GM18868 (cell line): ENCODE data around the gene ACBD3.

ENCODE experiments used
- ATAC-seq: cut with Tn5 transposase; IDR thresholded peaks from one replicate; pipeline ENCODE4 v1.9.1; 2021; ENCODE audit warnings: mild to moderate bottlenecking, moderate library complexity; ENCODE audit not compliant: unreplicated experiment

Gene ACBD3

DNA sequence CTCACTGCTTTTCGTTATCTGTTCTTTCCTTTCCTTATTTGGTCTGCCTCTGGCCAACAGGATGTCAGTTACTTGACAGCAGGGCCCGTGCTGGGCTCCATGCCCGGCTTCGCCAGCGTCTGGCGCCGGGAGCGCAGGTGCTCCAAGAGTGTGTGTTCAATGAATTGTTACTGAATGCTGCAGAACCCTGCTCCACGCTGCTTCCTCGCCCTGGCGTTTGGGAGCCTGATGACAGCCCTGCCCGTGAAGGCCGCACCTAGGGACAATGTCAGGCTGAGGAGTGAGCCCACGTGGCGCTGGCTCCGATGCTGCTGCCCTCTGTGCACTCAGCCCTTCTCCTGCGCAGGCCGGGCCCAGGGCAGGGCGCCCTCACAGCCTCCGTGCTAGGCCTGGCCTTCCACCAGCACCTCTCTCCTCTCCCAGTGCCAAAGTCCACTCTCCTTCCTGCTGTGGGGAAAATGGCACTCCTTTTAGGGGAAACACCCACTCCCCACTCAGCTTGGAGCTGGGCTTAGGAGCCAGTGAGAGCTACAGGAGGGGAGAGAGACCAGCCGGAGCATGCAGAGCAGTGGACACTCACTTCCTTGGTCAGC lies 51.4 kb downstream of the ACBD3 start:
- no peak for ATAC-seq

DNA sequence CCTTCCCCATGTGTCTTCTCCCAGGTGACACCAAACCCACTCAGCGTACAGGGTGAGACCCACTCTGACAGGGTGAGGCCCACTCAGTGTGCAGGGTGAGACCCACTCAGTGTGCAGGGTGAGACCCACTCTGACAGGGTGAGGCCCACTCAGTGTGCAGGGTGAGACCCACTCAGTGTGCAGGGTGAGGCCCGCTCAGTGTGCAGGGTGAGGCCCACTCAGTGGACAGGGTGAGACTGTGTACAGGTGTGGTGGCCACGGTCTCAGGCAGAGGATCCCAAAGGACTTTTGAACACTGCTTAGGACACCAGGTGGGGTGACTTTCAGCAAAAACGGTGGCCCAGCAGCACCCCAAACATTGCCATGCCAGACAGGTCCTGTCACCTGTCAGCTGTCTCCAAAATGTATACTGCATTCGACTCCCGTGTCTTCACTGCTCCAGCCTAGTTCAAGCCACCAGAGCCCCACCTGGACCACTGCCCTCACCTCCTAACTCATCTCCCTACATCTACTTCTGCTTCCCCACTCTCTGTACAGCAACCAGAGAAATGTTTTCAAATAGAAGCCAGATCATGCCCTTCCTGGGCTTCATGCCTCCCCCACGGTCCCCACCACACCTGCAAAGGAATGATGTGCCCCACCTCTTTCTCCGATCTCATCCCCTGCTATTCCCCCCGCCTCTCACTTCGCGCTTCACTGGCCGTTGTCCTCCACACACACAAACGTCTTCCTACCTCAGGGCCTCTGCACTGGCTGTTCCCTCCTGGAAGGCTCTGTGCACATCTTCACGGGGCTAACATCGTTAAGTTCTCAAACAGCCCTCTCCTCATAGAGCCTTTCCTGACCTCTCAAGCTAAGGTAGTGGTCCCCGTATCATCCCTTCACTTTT lies 52.1 kb downstream of the ACBD3 start:
- no peak for ATAC-seq

DNA sequence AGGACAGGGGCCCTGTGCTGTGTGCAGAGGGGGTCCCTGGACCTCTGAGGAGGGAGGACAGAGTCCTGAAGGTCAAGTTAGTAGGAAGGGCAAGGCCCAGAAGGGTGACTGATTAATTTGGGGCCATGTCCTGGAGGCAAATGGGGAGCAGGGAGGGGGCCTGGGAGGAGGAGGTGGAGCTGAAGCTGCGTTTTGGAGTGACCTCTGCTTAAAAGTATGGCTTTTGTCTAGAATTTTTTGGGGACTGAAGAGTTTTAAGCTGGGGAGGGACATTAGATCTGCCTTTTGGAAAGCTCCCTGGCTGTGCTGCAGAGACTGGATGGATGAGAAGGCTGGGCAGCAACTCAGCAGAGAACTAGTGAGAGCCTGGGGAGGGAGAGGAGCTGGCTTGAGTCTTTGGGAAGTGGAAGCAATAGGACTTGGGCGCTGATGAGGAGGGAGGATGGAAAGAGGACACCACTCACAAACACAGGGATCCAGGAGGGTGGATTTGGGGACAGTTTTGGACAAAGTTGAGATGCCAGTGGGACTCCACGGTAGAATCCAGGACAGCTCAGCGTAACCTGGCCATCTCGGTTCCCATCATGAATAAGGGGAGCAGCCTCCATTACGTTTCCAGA lies 52.9 kb downstream of the ACBD3 start:
- ATAC-seq = no peak

DNA sequence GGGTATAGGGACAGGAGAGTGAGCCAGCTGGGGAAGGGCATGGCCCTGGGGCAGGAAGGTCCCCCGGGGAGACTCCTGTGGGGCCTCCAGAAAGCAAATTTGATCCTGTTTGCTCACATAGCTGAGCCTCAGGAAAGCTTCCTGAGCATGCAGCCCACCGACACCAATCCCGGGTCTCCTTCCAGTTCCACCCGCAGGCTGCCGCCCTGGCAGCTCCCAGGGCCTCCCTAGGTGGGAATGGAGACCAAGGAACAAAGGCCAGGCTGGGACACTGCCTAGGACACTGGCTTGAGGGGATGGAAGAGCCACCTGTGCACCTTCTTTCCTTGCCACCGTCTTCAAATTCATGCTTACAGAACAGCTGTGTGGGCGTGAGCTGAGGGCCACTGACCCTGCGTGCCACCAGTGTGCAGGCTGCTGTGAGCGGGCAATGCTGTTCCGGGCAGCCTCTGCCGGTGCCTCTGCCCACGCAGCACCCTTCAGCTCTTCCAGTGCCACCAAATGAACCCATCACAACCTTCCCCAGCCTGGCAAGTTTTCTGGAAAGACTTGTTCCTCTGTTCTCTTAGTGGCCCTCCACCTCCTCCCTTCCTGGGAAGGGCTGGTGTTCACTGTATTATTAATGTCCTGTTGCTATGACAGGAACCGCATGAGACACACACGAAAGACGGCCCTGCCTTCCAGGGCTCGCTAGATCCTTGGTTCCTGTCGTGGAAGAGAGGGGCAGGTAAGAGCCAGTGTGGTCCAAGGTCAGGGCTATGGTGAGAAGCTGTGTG lies 53.6 kb downstream of the ACBD3 start:
- ATAC-seq = peak; percentile 56

DNA sequence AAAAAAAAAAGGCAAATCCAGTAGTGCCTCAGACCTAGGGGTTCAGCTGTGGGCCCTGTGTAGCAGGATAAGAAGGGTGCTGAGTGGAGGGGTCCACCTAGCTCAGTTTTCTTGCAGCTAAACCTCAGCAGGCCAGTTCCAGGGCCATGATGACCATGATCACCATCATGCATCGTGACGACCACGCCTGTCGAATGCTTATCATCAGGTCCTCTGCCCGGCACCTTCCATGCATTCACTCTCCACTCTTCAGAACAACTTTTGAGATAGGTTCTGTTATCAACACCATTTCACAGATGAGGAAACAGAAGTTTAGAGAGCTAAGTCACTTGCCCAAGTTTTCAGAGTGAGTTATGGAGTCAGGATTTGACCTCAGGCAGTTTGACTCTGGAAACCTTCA lies 54.9 kb downstream of the ACBD3 start:
- ATAC-seq = no peak

DNA sequence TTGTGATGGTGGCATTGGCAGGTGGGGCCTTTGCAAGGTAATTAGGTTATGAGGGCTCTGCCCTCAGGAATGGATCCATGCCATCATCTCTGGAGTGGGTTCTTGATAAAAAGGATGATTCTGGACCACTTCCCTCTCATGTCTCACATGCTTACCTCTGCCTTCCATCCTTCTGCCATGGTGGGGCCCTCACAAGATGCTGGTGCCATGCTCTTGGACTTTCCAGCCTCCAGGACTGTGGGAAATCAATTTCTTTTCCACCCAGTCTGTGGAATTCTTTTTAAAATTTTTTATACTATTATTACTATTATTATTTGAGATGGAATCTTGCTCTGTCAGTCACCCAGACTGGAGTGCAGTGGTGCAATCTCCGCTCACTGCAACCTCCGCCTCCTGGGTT lies 57.3 kb downstream of the ACBD3 start:
- ATAC-seq = no peak

DNA sequence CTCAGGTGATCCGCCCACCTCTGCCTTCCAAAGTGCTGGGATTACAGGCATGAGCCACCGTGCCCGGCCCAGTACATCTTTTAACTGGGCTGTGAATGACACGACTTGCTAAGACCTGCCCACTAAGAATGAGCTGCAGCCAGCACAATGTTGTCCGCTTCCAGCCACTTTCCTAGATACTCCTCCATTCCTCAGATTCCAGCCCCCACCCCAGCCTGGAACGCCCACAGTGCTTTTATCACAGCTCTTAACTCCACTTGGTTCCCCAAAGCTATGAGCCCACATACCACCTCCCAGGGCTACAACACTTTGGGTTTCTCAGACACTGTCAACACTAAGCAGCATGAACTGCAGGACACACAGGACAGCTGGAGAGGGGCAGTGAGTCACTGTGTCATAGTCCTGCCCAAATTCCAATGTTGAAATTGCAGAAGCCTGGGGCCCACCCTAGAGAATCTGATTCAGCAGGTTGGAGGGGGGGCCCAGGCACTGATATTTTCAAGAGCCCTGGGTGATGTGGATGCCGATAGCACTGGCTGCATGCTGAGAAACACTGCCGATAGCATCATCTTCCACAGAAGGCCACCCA lies 58.0 kb downstream of the ACBD3 start:
- no peak for ATAC-seq

DNA sequence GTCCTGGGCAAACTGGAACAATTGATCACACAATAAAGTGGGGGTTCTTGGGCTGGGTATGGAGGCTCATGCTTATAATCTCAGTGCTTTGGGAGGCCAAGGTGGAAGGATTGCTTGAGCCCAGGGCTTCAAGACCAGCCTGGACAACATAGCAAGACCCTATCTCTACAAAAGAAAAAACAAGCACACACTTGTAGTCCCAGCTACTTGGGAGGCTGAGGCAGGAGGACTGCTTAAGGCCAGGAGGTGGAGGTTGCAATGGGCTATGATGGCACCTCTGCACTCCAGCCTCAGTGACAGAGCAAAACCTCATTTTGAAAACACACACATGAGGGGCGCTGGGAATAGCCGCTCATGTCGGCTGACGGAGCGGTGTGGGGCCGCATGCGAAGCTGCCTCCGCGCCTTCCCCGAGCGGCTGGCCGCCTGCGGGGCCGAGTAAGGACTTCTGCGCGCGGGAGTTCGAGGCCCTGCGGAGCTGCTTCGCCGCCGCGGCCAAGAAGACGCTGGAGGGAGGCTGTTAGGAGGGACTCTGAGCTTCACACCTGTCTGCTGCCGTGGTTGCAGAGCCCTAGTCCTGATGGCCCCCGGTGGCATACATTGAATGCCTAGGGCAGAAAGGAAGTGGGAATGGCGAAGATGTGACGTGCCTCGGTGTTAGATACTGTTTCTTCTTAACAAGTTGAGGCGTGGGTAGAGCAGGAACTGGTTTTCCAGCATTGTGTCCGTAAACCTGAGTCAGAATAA lies 59.5 kb downstream of the ACBD3 start:
- no peak for ATAC-seq

DNA sequence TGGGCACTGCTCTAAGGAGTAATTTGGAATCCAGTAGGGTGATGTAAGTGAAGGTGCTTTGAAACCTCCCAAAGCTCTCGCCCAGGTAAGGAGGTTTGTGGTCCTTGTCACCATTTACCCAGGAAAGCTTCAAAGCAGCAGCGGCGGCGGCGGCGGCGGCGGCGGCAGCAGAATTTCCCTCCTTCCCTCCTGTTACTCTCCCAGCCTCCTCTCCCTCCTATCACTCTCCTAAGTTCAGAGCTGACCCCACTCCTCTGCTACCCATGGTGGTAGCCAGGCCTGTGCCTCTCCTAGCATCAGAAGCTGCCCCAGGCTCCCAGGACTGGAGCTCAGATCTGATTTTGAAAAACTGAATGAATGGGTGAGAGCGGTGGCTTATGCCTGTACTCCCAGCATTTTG lies 60.7 kb downstream of the ACBD3 start:
- no peak for ATAC-seq

DNA sequence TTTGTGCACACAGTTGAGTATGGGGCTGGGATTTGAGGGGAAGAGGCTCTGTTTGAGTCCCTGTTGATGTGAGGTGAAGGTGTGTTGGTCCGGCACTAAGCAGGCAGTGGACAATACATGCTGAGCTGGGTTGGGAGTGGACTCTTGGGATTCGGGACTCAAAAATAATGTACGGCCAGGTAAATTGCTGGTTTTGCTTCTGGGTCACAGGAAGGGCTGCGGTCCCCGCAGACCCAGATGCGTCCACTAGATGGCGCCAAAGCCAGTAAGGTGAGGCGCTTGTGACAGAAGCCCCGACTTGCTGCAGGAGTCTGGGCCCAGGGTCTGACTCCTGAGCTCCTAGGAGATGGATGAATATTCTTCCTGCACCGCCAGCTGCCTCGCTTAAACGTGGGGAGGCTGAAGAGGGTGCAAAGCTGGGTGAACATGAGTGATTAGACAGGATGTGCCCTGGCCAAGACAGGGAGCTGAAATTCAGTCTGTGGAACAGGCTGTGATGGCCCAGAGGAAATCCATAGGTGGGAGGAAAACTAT lies 61.4 kb downstream of the ACBD3 start:
- ATAC-seq = peak; percentile 27

DNA sequence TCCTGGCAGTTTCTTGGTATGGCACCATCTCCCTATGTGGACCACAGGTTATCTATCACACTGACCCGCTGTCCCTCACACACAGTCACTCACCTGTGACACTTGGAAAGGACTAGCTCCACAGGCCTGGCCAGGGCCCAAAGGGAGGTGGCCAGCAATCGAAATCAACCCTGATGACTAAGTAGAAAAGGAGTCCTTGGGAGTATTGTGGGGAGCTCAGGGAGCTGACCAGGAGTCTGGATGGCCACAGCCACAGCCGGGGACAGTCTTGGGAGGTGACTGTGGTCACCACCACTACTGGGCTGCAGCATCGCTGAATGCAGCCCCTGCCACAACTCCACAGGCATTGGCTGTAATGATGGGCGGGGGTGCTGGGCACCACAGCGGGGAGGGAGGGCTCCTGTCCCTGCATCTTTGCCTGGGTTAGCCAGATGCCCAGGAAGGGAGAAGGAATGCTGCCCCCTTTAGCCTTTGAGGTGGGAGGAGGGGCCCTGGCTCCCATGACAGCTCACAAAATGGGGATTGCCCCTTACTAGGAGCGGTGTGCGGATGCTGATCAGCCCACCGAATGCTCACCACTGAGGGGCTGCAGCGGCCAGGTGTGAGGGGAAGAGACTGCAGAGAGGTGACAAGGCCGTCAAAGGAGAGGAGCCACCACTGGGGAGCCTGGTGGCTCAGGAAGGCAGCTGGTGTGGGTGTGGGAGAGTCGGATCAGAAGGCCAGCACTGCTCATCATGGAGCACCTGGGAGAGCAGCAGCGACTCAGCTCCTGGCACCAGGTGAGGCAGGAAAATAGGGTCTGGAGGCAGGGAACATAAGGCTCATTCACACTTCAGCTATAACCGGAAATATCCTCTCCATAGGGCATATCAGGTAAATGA lies 62.7 kb downstream of the ACBD3 start:
- no peak for ATAC-seq

DNA sequence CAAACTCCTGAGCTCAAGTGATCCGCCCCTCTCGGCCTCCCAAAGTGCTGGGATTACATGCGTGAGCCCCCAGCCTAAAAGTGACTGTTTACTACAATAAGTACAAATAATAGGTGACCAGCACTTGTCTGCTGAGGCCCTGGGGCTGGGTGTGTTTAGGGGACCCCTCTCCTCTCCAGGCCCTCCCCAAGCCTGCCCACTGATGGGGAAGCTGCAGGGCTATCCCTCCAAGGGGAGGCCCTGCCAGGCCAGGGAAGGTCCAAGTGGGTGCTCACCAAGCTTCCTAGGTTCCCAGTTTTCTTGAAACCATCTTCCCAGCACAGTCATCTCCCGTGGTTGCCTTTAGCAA lies 63.4 kb downstream of the ACBD3 start:
- ATAC-seq = no peak

DNA sequence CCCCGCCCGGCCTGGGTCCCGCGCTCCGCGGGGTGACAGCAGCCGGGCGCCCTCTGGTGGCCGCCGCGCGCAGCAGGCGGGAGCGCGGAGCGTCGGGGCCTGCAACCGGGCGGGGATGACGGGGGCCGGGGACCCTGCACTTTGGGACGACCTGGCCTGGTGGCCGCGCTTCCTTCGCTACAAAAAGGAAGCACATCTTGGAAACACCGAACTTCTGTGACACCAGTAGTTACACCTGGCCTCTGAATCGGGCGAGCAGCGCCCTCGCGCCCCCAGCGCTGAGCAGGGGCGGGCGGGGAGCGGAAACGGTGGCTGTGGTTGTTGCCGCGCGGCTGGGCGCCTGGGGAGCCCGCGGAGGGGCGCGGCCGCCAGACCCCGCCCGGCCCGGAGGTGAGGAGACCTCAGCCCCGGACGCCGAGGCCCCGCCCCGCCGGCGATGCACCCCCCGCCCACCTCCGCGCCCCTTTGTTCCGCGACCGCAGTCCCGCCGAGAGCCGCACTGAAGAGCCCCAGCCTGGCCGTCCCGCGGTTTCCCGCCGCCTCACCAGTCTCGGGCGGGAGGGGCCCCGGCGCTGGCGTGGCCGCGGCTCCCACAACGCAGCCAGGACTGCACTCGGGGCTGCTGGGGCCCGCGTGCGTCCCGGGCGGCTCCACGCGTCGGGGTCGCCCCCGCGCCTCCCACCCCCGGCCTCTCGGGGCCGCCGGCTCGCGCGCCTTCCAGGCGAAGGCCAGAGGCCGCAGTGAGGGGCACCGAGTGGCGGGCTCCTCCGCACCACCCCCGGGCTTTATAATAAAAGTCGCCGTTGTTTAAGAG lies 64.7 kb downstream of the ACBD3 start:
- peak; percentile 57 for ATAC-seq

DNA sequence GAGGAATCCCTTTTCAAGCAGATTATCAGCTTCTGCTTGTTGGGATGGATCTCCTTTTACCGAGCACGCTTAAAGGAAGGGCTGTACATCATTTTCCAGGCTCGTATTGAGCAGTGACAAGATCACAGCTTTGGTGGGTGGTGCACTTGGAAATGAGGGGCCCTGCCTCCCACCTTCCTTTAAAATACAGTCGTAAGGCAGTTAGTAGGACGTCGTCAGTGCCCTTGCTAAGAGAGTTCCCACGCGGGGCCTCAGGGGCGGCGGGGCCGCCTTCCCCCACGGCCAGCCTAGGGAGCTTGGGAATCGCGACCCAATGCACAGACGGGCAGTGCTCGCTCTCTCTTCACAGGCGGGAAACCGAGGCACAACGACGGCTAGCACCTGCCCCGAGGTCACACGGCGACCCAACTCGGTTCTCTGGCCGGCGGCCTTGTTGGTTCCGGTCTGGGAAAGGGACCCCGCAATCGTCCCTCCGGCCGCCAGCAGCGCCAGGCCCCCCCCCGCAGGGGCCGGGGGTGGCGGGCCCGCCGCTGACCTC lies 65.4 kb downstream of the ACBD3 start:
- no peak for ATAC-seq

DNA sequence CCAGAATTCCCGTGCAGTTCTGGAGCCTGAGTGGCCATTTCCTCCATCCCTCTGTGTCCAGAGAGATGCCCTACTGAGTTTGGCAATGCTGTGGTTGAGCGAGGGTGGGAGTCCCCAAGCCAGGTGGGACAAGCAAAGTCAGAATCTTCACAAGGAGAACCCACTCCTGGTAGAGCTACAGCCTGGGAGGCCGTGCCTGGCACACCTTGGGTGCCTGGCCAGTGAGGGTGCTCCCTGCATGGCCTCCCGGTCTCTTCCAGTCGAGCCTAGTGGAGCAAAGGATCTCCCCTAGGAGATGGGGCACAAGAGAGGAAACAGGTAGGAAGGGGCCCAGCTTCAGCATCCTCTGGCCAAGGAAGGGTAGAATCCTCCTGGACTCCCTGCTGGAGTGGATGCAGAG lies 66.1 kb downstream of the ACBD3 start:
- no peak for ATAC-seq

DNA sequence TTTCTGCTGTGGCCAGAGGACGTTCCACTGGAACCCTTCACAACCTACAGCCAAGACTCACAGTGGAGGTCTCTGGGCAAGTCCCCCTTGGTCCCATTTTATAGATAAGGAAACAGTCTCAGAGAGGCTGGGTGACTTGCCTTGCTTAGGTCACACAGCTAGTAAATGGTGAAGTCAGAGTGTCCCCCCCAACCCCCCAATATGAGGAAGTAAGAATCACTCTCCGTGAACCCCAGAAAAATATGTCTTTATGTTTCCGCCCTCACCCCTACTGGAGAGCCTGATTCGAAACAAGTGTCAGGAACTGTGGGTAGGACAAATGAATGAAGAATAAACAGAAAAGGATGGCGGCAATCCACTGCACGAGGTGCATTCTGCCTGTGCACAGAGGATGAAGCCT lies 67.4 kb downstream of the ACBD3 start:
- no peak for ATAC-seq

DNA sequence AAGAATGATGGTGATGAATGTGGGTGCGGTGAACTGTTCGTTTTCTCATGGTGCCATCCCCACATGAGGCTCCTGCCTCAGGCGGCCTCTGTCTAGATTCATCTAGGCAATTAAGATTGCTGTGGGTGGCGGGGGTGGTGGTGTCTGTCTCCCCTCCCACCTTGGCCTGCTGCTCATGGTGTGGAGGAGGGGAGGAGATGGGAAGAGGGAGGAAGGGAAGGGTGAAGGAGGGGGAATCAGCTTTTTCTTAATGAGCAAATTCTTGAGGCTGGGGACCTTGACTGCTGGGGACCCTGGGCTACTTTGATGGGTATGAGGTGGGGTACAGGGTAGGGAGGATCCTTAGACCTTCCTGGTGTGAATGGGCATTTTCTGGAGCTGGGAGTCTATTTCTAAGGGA lies 68.2 kb downstream of the ACBD3 start:
- no peak for ATAC-seq

DNA sequence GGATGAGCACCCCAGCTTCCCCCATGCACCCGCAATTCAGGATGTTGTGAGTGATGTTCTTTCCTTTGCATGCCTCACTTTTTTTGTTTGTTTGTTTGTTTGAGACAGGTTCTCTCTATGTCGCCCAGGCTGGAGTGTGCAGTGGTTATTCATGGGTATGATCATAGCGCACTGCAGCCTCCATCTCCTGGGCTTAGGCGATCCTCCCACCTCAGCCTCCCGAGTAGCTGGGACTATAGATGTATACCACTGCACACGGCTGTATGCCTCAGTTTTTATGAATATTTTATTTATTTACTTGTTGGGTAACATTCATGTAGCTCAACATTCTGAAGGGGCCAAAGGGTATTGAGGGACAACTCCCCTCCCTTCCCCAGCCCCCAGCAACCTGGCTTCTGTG lies 69.2 kb downstream of the ACBD3 start:
- ATAC-seq = no peak
